Measurements from ENCODE around the gene TEX48. TPM values are rescaled to one million over a fixed set of nuclear protein-coding genes. Genes with fewer than 3 reads are reported as not detected.

Gene TEX48
- total RNA-seq, 4 donors from 2014 or later = not detected

DNA sequence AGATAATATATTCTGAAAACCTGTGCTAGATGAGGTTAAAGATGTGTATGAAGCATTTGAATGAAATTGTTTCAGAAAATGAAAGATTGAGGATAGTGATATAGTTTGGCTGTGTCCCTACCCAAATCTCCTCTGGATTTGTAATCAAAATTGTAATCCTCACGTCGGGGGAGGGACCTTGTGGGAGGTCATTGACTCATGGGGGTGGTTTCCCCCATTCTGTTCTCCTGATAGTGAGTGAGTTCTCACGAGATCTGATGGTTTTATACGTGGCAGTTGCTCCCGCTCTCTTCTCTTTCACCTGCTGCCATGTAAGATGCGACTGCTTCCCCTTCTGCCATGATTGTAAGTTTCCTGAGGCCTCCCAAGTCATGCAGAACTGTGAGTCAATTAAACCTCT, 2.0 kb upstream of the TEX48 start:
- no peaks in the 10 kb centered on the region for H3K9me3 ChIP-seq
- H3K27ac ChIP-seq = no peak overlapping the region
- no peak for DNase-seq
- TF ChIP-seq POLR2A (IDR thresholded peaks at IDR 0.05) = no peak
- TF ChIP-seq, protein P1, sequence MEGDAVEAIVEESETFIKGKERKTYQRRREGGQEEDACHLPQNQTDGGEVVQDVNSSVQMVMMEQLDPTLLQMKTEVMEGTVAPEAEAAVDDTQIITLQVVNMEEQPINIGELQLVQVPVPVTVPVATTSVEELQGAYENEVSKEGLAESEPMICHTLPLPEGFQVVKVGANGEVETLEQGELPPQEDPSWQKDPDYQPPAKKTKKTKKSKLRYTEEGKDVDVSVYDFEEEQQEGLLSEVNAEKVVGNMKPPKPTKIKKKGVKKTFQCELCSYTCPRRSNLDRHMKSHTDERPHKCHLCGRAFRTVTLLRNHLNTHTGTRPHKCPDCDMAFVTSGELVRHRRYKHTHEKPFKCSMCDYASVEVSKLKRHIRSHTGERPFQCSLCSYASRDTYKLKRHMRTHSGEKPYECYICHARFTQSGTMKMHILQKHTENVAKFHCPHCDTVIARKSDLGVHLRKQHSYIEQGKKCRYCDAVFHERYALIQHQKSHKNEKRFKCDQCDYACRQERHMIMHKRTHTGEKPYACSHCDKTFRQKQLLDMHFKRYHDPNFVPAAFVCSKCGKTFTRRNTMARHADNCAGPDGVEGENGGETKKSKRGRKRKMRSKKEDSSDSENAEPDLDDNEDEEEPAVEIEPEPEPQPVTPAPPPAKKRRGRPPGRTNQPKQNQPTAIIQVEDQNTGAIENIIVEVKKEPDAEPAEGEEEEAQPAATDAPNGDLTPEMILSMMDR (IDR thresholded peaks at IDR 0.05) = no peak
- H3K36me3 ChIP-seq = no peaks in the 10 kb centered on the region
- H3K4me1 ChIP-seq = no peaks in the 10 kb centered on the region
- no peak overlapping the region for H3K4me3 ChIP-seq
- intact Hi-C loops (cut with DNase I; ENCODE audit: low total_unique reads) = no loop called here
- no peaks in the 10 kb centered on the region for H3K27me3 ChIP-seq

DNA sequence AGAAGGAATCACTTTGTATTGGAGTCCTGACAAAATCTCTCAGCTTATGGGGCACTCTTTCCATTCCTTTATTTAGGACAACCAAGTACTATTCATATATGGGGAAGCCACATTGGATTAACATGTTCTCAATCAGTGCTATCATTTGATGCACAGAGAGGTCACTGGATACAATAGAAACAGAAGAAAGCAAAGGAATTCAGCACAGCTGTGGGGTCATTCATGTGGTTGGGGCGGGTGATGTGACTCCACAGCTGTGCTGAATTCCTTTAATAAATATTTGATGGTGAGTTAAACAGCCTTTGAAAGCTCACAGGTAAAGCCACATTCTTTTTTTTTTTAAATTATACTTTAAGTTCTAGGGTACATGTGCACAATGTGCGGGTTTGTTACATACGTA, 854 bp upstream of the TEX48 start:
- no peak overlapping the region for H3K4me3 ChIP-seq
- intact Hi-C loops (cut with DNase I; ENCODE audit: low total_unique reads) = no loop called here
- no peaks in the 10 kb centered on the region for H3K4me1 ChIP-seq
- no peak for DNase-seq
- H3K27me3 ChIP-seq = no peaks in the 10 kb centered on the region
- no peaks in the 10 kb centered on the region for H3K36me3 ChIP-seq
- no peak overlapping the region for H3K27ac ChIP-seq
- H3K9me3 ChIP-seq = no peaks in the 10 kb centered on the region
- no peak for TF ChIP-seq POLR2A (IDR thresholded peaks at IDR 0.05)
- TF ChIP-seq, protein P1 (IDR thresholded peaks at IDR 0.05) = no peak

DNA sequence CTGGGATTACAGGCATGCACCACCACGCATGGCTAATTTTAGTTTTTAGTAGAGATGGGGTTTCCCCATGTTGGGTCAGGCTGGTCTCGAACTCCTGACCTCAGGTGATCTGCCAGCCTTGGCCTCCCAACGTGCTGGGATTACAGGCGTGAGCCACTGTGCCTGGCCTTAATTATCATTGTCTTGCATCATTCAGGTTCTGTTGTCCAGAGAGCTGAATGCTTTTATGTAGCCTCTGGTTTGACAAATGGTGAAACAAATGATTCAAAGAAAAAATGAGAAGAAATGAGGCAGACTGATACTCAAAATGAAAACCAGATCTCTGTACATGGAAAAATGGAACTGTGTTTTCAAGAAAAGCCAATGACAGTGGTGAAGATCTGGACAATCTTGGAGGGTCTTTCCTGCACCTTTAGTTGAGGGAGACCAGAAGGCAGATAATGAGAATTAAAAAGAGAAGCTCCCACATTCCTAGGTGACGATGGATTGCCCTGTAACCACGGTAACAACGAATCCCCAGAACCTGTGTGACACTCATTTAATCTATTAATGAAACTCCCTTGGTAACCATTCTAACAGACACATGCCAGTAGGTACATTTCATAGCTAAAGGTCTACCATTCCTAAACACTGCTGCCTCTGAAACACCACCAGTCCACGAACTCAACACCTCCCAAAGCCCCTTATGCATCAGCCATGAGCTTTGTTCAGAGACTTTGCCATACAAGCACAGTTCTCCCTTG, 1.6 kb downstream of the TEX48 start:
- Histone ChIP-seq H3K4me3 (no peak overlapping the region), H3K27ac (no peak overlapping the region), H3K9me3 (no peaks in the 10 kb centered on the region), H3K27me3 (no peaks in the 10 kb centered on the region), H3K4me1 (no peaks in the 10 kb centered on the region), H3K36me3 (no peaks in the 10 kb centered on the region)
- DNase-seq = no peak
- TF ChIP-seq, protein P1 (IDR thresholded peaks at IDR 0.05) = no peak
- no peak for TF ChIP-seq POLR2A (IDR thresholded peaks at IDR 0.05)
- intact Hi-C loops (cut with DNase I; ENCODE audit: low total_unique reads) = no loop called here

DNA sequence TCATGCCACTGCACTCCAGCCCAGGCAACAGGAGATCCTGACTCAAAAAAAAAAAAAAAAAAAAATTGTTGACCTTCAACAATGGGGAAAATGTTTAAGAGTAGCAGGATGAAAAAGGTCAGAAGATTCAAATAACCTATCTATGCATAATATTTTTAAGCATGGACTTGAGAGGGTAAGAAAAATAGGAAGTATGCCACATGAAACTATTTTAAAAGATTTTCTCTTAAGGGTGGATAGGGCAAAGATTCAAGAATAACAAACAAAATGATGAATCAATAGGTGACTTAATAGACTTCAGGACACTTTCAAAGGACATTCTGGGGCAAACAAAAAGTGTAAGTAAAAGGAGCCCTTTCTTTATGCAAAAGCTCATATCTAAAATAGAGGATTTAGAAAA, 3.2 kb downstream of the TEX48 start:
- Histone ChIP-seq H3K4me1 (no peaks in the 10 kb centered on the region), H3K9me3 (no peaks in the 10 kb centered on the region), H3K27ac (no peak overlapping the region), H3K36me3 (no peaks in the 10 kb centered on the region), H3K4me3 (no peak overlapping the region), H3K27me3 (no peaks in the 10 kb centered on the region)
- intact Hi-C loops (cut with DNase I; ENCODE audit: low total_unique reads) = no loop called here
- DNase-seq = no peak
- TF ChIP-seq POLR2A (IDR thresholded peaks at IDR 0.05) = no peak
- TF ChIP-seq, protein P1 (IDR thresholded peaks at IDR 0.05) = no peak

DNA sequence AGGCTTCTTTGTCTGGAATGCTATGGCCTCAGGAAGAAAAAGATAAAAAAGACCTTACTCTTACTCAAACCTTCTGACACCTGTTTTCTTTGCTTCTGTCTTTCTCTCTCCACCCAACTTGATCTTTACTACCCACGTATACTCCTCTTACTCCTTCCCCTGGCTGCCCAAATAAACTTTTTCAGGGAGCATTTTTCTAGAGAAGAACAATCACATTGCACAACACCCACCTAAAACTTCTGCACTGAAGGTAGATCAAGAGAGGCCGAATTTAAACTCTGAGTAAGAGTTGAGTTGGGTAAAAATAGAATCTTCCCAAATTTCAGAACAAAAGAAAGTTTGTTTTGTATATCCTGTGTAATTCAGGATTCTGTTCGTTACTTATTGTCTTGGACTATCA, 3.9 kb downstream of the TEX48 start:
- Histone ChIP-seq H3K36me3 (no peaks in the 10 kb centered on the region), H3K27me3 (no peaks in the 10 kb centered on the region), H3K4me1 (no peaks in the 10 kb centered on the region), H3K4me3 (no peak overlapping the region), H3K27ac (no peak overlapping the region), H3K9me3 (no peaks in the 10 kb centered on the region)
- intact Hi-C loops (cut with DNase I; ENCODE audit: low total_unique reads) = no loop called here
- no peak for DNase-seq
- no peak for TF ChIP-seq POLR2A (IDR thresholded peaks at IDR 0.05)

Measured in uterus (tissue), 4 donors.